Panc1 (cell line): ENCODE results near the gene FKBP10. TPM values are rescaled to one million over a fixed set of nuclear protein-coding genes. Genes with fewer than 3 reads are reported as not detected.

ENCODE experiments used
- ATAC-seq: fragments of 200-7000 bp; cut with Tn5 transposase; 2 replicates; pipeline ENCODE4 v1.9.1; 2020; ENCODE audit warnings: mild to moderate bottlenecking, moderate library complexity
- BruUV-seq: library from RNA; stranded (reverse); fragments of 400-500 nt; replicated peaks from 2 replicates; lab custom pipeline; 2021; lab: Mats Ljungman, UMichigan
- CTCF ChIA-PET: fragments of 300-600 bp; sonication (Branson Sonifier 250); formaldehyde crosslinking; loops from one replicate; lab custom pipeline; 2022; ENCODE audit warnings: antibody characterized with exemption; lab: Charles Lee
- POLR2A ChIA-PET: fragments of 300-600 bp; sonication (Branson Sonifier 250); formaldehyde crosslinking; loops from one replicate; lab custom pipeline; 2022; ENCODE audit warnings: antibody characterized with exemption; lab: Charles Lee
- DNase-seq: peaks from one replicate; pipeline ENCODE4 v3.0.0-alpha.2; 2010; ENCODE audit warnings: low read depth, low spot score
- H3K27ac ChIP-seq: 2 replicates; pipeline ENCODE4 v1.5.1; 2011; ENCODE audit warnings: mild to moderate bottlenecking, low read length, inconsistent platforms
- H3K27me3 ChIP-seq: fragments of 200-500 bp; sonication (Bioruptor generic); 2 replicates; pipeline ENCODE4 v1.6.0; 2014; ENCODE audit warnings: low read length, inconsistent platforms; ENCODE audit not compliant: control insufficient read depth, insufficient read depth
- H3K36me3 ChIP-seq: fragments of 200-500 bp; sonication (Bioruptor generic); 2 replicates; pipeline ENCODE4 v1.5.1; 2014; ENCODE audit warnings: inconsistent platforms, mild to moderate bottlenecking, low read length, moderate library complexity; ENCODE audit not compliant: control insufficient read depth, insufficient read depth
- H3K4me1 ChIP-seq: 2 replicates; pipeline ENCODE4 v1.5.1; 2011; ENCODE audit warnings: inconsistent platforms, mild to moderate bottlenecking, low read length, moderate library complexity; ENCODE audit not compliant: control insufficient read depth, insufficient read depth
- H3K4me3 ChIP-seq, 2 experiments: 2 replicates each; pipeline ENCODE4 v1.5.1; 2011 to 2012; ENCODE audit warnings: low read depth in 2 of 2, low read length in 2 of 2, mild to moderate bottlenecking in 2 of 2, inconsistent platforms in 1 of 2, moderate library complexity in 1 of 2
- H3K9me3 ChIP-seq: fragments of 200-500 bp; sonication (Bioruptor generic); 2 replicates; pipeline ENCODE4 v1.5.1; 2014; ENCODE audit warnings: low read depth, mild to moderate bottlenecking, inconsistent platforms, low read length, moderate library complexity; ENCODE audit not compliant: control insufficient read depth, insufficient read depth
- POLR2AphosphoS5 ChIP-seq: IDR thresholded peaks from 2 replicates; pipeline ENCODE4 v1.6.1; 2012; ENCODE audit warnings: mild to moderate bottlenecking, low read depth, low read length, moderate library complexity
- SIN3A ChIP-seq: IDR thresholded peaks from 2 replicates; pipeline ENCODE4 v1.6.1; 2012; ENCODE audit warnings: low read depth, mild to moderate bottlenecking, low read length, moderate library complexity, borderline replicate concordance; ENCODE audit not compliant: insufficient read depth
- TCF7L2 ChIP-seq: IDR thresholded peaks from 2 replicates; pipeline ENCODE4 v1.6.1; 2011; ENCODE audit warnings: mild to moderate bottlenecking, low read depth, low read length, inconsistent platforms
- in situ Hi-C: cut with HindIII; loops from 2 replicates; pipeline ENCODE4 v1.10.0; 2016; ENCODE audit warnings: low sequenced_read_pairs, low pct_unique_long_range_greater_than_20kb
- intact Hi-C: fragments of 100-400 bp; cut with micrococcal nuclease; formaldehyde crosslinking; loops from one replicate; pipeline ENCODE4 v1.10.0; 2022; ENCODE audit not compliant: unreplicated experiment
- total RNA-seq: library from RNA; stranded (reverse); gene quantifications from one replicate; pipeline ENCODE4 v1.2.1, GENCODE V29; 2021; ENCODE audit not compliant: unreplicated experiment
- TF ChIP-seq, protein P1 (sequence below): fragments of 450-650 bp; IDR thresholded peaks from 2 replicates; pipeline ENCODE4 v1.5.1; 2017; ENCODE audit warnings: mild to moderate bottlenecking
- TF ChIP-seq, protein P2 (sequence below), 2 experiments: IDR thresholded peaks; 2 replicates each; pipeline ENCODE4 v1.6.1; 2011 to 2012; ENCODE audit warnings: low read depth in 2 of 2, control low read depth in 1 of 2, low read length in 1 of 2, mild to moderate bottlenecking in 1 of 2, moderate library complexity in 1 of 2; ENCODE audit not compliant: insufficient read depth in 1 of 2

Gene FKBP10
- total RNA-seq, 1 experiment from 2014 or later, result 190 TPM

DNA sequence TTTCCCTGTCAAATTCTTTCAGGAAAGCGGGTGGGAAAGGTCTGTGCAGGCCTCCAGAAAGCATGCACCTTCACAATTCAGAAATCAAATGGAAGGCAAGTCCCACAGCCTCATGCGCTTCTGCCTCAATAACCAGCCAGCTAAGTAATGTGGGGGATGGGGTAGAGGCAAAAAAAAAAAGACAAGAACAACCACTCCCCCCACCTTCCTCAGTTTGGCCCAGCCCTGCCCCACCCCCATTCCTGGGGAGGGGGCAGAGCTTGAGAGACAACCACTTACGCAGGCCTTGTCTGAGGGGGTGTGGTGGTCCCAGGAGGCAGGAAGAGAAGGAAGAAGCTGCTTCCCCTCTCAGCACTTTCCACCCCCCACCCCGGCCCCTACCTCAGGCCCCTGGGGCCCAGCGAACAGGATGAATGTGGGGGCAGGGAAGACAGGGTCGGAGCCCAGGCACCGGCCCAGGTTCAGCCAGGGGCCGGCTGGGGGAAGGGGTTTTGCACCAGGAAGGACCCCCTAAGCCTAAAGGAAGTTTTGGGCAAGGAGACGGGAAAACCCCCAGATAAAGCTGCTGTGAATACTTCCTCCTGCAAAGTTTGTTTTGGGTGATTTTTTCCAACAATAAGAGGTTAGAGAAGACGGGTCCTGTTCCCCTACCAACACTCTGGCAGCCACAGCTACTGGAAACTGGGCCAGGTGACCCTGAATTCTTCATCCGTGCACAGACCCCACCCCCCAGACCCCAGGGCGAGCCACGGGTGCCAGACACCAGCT, 27.5 kb upstream of the FKBP10 start:
- in situ Hi-C loops (no loop called here), intact Hi-C loops (no loop called here)
- peak overlapping the region; percentile 70 to 81 for H3K4me3 ChIP-seq
- ATAC-seq (no peak), DNase-seq (no peak)
- POLR2A ChIA-PET, result interaction anchor here (1.0 kb wide), 1 partner anchor 51 kb away, joined by 3 read pairs; the partner anchor contains the start of gene HAP1
- peak overlapping the region; percentile 85 for H3K27ac ChIP-seq
- TF ChIP-seq, protein P1, sequence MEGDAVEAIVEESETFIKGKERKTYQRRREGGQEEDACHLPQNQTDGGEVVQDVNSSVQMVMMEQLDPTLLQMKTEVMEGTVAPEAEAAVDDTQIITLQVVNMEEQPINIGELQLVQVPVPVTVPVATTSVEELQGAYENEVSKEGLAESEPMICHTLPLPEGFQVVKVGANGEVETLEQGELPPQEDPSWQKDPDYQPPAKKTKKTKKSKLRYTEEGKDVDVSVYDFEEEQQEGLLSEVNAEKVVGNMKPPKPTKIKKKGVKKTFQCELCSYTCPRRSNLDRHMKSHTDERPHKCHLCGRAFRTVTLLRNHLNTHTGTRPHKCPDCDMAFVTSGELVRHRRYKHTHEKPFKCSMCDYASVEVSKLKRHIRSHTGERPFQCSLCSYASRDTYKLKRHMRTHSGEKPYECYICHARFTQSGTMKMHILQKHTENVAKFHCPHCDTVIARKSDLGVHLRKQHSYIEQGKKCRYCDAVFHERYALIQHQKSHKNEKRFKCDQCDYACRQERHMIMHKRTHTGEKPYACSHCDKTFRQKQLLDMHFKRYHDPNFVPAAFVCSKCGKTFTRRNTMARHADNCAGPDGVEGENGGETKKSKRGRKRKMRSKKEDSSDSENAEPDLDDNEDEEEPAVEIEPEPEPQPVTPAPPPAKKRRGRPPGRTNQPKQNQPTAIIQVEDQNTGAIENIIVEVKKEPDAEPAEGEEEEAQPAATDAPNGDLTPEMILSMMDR, result no peak
- no peak for TF ChIP-seq SIN3A
- no peak for TF ChIP-seq POLR2AphosphoS5
- TF ChIP-seq TCF7L2, result no peak
- TF ChIP-seq, protein P2, sequence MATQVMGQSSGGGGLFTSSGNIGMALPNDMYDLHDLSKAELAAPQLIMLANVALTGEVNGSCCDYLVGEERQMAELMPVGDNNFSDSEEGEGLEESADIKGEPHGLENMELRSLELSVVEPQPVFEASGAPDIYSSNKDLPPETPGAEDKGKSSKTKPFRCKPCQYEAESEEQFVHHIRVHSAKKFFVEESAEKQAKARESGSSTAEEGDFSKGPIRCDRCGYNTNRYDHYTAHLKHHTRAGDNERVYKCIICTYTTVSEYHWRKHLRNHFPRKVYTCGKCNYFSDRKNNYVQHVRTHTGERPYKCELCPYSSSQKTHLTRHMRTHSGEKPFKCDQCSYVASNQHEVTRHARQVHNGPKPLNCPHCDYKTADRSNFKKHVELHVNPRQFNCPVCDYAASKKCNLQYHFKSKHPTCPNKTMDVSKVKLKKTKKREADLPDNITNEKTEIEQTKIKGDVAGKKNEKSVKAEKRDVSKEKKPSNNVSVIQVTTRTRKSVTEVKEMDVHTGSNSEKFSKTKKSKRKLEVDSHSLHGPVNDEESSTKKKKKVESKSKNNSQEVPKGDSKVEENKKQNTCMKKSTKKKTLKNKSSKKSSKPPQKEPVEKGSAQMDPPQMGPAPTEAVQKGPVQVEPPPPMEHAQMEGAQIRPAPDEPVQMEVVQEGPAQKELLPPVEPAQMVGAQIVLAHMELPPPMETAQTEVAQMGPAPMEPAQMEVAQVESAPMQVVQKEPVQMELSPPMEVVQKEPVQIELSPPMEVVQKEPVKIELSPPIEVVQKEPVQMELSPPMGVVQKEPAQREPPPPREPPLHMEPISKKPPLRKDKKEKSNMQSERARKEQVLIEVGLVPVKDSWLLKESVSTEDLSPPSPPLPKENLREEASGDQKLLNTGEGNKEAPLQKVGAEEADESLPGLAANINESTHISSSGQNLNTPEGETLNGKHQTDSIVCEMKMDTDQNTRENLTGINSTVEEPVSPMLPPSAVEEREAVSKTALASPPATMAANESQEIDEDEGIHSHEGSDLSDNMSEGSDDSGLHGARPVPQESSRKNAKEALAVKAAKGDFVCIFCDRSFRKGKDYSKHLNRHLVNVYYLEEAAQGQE (IDR thresholded peaks at IDR 0.05; ENCODE audit: insufficient read depth in 1 of 2, low read depth in 2 of 2, low read length in 1 of 2), result no peak
- no peaks in the 10 kb centered on the region for H3K9me3 ChIP-seq
- CTCF ChIA-PET, result interaction anchor here (0.6 to 2.1 kb wide), 5 partner anchors 7 to 1087 kb away, joined by 3 to 26 read pairs (median 4); no protein-coding TSS in a partner anchor
- no peaks in the 10 kb centered on the region for H3K27me3 ChIP-seq
- H3K4me1 ChIP-seq, result peaks cover 41% of the 10 kb centered on the region
- no peaks in the 10 kb centered on the region for H3K36me3 ChIP-seq
- no TSS peak for BruUV-seq

DNA sequence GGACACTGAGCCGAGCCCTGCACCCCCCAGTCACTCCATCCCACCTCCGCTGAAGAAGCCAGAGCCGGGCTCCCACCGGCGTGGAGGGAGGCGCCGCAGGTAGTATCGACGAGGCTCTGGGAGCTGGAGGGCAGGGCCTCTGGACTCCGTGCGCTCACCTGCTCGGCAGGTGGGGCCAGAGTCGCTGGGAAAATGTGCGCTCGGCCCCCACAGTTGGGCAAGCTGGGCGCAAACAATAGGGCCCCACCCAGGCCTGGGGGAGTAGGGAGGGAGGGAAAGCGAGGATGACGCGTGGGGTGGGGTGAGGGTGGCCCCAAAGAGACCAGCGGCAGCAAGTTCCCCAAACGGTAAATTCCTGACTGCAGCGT, 27.0 kb upstream of the FKBP10 start:
- Histone ChIP-seq H3K27me3 (no peaks in the 10 kb centered on the region), H3K9me3 (no peaks in the 10 kb centered on the region), H3K4me1 (peaks cover 41% of the 10 kb centered on the region), H3K4me3 (peak overlapping the region; percentile 70 to 81), H3K27ac (peak overlapping the region; percentile 85), H3K36me3 (no peaks in the 10 kb centered on the region)
- ChIA-PET POLR2A (interaction anchor here (1.0 to 1.4 kb wide), 2 partner anchors 8 to 51 kb away, joined by 3 to 14 read pairs; partner anchors contain the start of gene HAP1), CTCF (interaction anchor here (0.6 to 2.1 kb wide), 7 partner anchors 8 to 1088 kb away, joined by 3 to 26 read pairs (median 4); no protein-coding TSS in a partner anchor)
- in situ Hi-C loops, result no loop called here
- ATAC-seq (peak; percentile 1), DNase-seq (no peak)
- intact Hi-C loops, result no loop called here
- BruUV-seq, result no TSS peak
- TF ChIP-seq, protein P1, result no peak
- TF ChIP-seq, protein P2 (IDR thresholded peaks at IDR 0.05; ENCODE audit: insufficient read depth in 1 of 2, low read depth in 2 of 2, low read length in 1 of 2), result no peak
- TF ChIP-seq SIN3A (no peak), TCF7L2 (no peak), POLR2AphosphoS5 (no peak)
